B cell (primary cell): ENCODE measurements around the gene TSPAN9.

Experiments used
- CTCF ChIP-seq: fragments of 200-600 bp; IDR thresholded peaks from one replicate; pipeline ENCODE4 v1.8.0; 2022; ENCODE audit warnings: antibody characterized with exemption, mild to moderate bottlenecking
- EZH2 ChIP-seq: IDR thresholded peaks from 2 replicates; pipeline ENCODE4 v1.6.1; 2012; ENCODE audit warnings: borderline replicate concordance, low read depth, mild to moderate bottlenecking, moderate library complexity, low read length; ENCODE audit not compliant: insufficient read depth, poor library complexity, severe bottlenecking

- TF ChIP-seq CTCF (no peak), EZH2 (no peak)
These were observed 173.9 kb downstream of the TSPAN9 start for GRCh38 chr12:3251067-3251466.
